ENCODE measurements around the gene PBX3.

DNA sequence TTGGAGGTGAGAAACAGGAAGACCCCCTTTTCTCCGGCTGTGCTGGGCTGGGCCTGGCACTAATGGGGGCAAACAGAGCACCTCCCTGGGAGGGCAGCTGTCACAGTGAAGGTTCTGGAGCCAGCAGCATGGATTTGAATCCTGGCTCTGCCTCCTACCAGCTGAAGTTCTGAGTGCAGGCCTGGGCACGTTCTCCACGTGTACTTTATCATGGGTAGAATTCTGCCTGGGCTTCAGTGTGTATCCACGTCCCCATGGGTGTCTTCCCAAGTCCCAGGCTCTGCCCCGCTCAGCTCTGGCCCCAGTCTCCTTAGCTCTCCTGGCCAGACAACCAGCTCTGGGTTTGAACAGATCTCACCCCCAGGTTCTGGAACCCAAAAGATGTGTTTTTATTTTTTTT is 223.2 kb downstream of the PBX3 start:
- no peak for TF ChIP-seq YY1 (IDR thresholded peaks at IDR 0.05; ENCODE audit: insufficient read depth, insufficient read length)
- TF ChIP-seq ZNF274 (IDR thresholded peaks at IDR 0.05; ENCODE audit: low read depth, low read length), result no peak

All from NT2/D1 (cell line).